ENCODE data around the gene TMED3.

- TF ChIP-seq POLR2AphosphoS5 (IDR thresholded peaks at IDR 0.05; ENCODE audit: low read depth, low read length) (no peak), CTCF (IDR thresholded peaks at IDR 0.05) (no peak), SIN3A (IDR thresholded peaks at IDR 0.05; ENCODE audit: borderline replicate concordance, insufficient read depth, low read depth, low read length) (no peak)
Observed at GRCh38 chr15:79308874-79309273, 2.0 kb upstream of the TMED3 start.
